ENCODE data around the gene DOC2A. TPM values are rescaled to one million over a fixed set of nuclear protein-coding genes. Genes with fewer than 3 reads are reported as not detected.

The DOC2A gene
- 10 to 100 TPM in 1 of 2 donors, 1 to 10 TPM in 1; 7.6 to 14.8 TPM for total RNA-seq
- 10 to 100 TPM; 60.4 to 61.6 TPM for polyA plus RNA-seq (ENCODE audit: insufficient read length in 2 of 2)
- long read RNA-seq, donor 1, partial matches to known transcripts = 11 of 15 reads
- long read RNA-seq, donor 1, other reads (novel, unspliced or antisense) = 0 of 15 reads
- long read RNA-seq, donor 2 = 0 reads
- long read RNA-seq, donor 3 = 0 reads
- long read RNA-seq, donor 4, partial matches to known transcripts = 0 of 1 reads
- long read RNA-seq, donor 4, other reads (novel, unspliced or antisense) = 0 of 1 reads

DNA sequence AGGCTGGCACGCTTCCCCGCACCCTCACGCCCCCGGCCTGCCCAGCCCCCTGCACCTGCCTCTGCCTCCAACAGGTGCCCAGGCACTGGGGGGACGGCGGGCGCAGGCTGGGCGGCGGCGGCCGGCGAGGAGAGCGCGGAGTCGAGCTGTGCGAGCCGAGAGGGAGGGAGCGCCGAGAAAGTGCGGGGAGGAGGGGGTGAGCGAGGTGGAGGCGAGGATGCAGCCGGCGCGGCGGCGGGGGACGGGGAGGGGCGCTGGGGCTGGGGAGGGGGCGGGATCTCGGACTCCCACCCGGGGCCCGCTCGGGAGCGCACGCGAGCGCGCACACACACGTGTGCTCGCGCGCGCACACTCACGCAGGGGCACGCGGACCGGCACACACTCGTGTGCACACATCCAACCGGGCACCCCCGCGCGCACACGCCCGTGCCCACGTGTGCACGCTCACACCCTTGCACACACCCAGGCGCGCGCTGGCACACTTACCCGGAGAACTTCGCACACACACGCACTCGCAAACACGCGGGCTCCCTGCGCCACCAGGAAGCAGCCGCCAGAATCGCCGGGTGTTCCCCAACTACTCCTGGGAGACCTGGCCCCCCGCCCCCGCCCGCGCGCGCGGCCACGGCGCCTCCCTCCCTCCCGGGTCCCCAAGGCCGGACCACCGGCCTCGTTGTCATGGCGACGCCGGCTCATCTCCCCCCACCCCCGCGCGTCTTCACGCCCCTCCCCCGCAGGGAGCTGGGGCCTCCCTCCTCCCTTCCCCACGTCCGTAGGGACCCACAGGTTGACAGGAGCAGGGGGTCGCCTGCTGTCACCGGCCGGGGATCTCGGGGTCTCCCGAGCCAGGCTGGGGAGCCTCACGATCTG, at the start of gene DOC2A:
Gene DOC2A (minus strand): TSS at position 184 of the 870 bp plus-strand sequence. CDS start 805 bp downstream, outside the sequence.
- under 1% methylated on average over 72 of the region's 99 CpGs for WGBS (ENCODE audit: insufficient coverage)

DNA sequence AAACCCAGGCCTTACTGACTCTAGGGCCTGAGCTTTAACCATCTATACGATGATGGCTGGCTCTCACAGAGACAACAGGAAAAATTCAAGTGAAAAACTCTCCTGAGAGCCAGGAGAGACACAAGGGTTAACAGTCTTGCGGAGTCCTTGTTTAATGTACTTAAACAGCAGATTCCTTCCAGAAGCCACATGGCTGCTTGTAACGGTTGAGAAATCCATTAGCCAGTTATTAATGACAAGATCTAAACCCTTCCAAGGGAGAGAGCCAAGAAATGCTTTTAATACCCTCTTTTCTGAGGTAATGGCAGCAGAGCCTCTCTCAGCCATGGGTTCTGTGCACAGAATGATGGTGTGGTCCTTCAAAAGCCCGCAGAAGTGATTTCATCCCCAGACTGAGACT, 49.5 kb upstream of the DOC2A start:
- Histone ChIP-seq H3K27ac (ENCODE audit: low read depth, low read length) (no peak overlapping the region), H3K4me1 (ENCODE audit: control insufficient read depth, insufficient read depth, low read length) (peaks cover 19% of the 10 kb centered on the region), H3K36me3 (ENCODE audit: control insufficient read depth, insufficient read depth, low read length) (peaks cover 28% of the 10 kb centered on the region), H3K9me3 (ENCODE audit: control insufficient read depth, insufficient read depth, low read length) (no peaks in the 10 kb centered on the region), H3K4me3 (ENCODE audit: low read depth, low read length) (no peak overlapping the region), H3K27me3 (ENCODE audit: control insufficient read depth, insufficient read depth, low read length) (no peaks in the 10 kb centered on the region)
- DNase-seq (ENCODE audit: low read depth in 4 of 6, low spot score in 6 of 6) = peak in 1 of 6 donors; percentile 46
- WGBS (ENCODE audit: insufficient coverage) = 65% methylated on average over 3 of the region's 4 CpGs

More for the DNA sequence above, at the start of gene DOC2A:
- Histone ChIP-seq H3K9me3 (ENCODE audit: control insufficient read depth, insufficient read depth, low read length) (no peaks in the 10 kb centered on the region), H3K27me3 (ENCODE audit: control insufficient read depth, insufficient read depth, low read length) (peaks cover 15% of the 10 kb centered on the region), H3K4me1 (ENCODE audit: control insufficient read depth, insufficient read depth, low read length) (peaks cover 26% of the 10 kb centered on the region), H3K4me3 (ENCODE audit: low read depth, low read length) (peak within 1 kb of the TSS; percentile 41), H3K36me3 (ENCODE audit: control insufficient read depth, insufficient read depth, low read length) (peaks cover 29% of the 10 kb centered on the region), H3K27ac (ENCODE audit: low read depth, low read length) (no peak within 1 kb of the TSS)
- DNase-seq (ENCODE audit: low read depth in 4 of 6, low spot score in 6 of 6) = peak in 4 of 6 donors; percentile 35 to 92 (median 60)

DNA sequence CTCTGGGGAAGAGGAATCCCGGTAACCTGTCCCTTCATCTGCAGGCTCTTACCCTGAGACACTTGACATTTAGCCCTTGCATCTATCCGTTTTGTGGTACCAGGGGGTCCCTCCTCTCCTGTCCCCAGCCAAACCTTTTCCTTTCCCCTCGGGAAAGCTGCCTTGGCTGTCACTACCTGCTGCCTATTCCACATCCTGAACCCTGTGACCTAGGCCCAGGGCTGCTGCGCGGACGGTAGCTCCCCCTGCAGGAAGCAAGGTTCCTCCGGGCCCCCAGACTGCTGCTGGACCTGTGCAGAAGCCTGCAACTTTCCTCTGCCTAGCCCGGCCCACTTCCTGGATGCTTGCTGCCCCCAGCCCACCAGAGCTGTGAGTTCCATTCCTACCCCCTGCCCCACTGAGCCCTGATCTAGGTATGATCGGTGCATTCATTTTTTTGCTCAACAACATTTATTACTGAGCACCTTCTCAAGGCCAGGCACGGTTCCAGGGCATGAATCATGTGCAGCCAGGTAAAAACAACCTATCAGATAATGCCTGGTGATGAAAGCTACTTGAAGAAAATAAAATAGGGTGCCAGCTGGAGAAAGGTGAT, 44.2 kb upstream of the DOC2A start:
- Histone ChIP-seq H3K4me3 (ENCODE audit: low read depth, low read length) (no peak overlapping the region), H3K27ac (ENCODE audit: low read depth, low read length) (no peak overlapping the region), H3K4me1 (ENCODE audit: control insufficient read depth, insufficient read depth, low read length) (peaks cover 39% of the 10 kb centered on the region), H3K27me3 (ENCODE audit: control insufficient read depth, insufficient read depth, low read length) (no peaks in the 10 kb centered on the region), H3K9me3 (ENCODE audit: control insufficient read depth, insufficient read depth, low read length) (no peaks in the 10 kb centered on the region), H3K36me3 (ENCODE audit: control insufficient read depth, insufficient read depth, low read length) (peaks cover 25% of the 10 kb centered on the region)
- DNase-seq (ENCODE audit: low read depth in 4 of 6, low spot score in 6 of 6) = no peak
- WGBS (ENCODE audit: insufficient coverage) = 27% methylated on average over 9 of the region's 10 CpGs

DNA sequence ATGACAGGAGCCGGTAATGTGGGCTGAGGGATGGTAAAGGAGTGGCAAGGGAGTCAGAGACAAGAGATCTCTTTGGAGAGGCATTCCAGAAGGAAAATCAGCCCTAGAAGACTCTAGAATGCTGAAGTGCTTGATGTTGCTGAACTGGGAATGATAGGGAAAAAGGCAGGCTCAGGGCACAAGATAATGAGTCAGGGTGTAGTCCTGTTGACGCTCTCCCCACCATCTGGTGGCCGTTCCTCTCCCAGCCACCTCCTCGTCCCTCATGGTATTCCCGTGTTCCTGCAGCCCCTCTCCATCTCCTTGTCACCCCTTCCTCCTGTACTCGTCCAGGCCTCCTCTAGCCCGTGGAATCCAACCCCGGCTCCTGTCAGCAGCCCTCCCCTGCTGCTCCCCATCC, 43.6 kb upstream of the DOC2A start:
- DNase-seq (ENCODE audit: low read depth in 4 of 6, low spot score in 6 of 6) = no peak
- Histone ChIP-seq H3K27ac (ENCODE audit: low read depth, low read length) (no peak overlapping the region), H3K9me3 (ENCODE audit: control insufficient read depth, insufficient read depth, low read length) (no peaks in the 10 kb centered on the region), H3K4me1 (ENCODE audit: control insufficient read depth, insufficient read depth, low read length) (peaks cover 44% of the 10 kb centered on the region), H3K36me3 (ENCODE audit: control insufficient read depth, insufficient read depth, low read length) (peaks cover 19% of the 10 kb centered on the region), H3K27me3 (ENCODE audit: control insufficient read depth, insufficient read depth, low read length) (no peaks in the 10 kb centered on the region), H3K4me3 (ENCODE audit: low read depth, low read length) (no peak overlapping the region)
- 49% methylated on average over 5 of the region's 8 CpGs for WGBS (ENCODE audit: insufficient coverage)

DNA sequence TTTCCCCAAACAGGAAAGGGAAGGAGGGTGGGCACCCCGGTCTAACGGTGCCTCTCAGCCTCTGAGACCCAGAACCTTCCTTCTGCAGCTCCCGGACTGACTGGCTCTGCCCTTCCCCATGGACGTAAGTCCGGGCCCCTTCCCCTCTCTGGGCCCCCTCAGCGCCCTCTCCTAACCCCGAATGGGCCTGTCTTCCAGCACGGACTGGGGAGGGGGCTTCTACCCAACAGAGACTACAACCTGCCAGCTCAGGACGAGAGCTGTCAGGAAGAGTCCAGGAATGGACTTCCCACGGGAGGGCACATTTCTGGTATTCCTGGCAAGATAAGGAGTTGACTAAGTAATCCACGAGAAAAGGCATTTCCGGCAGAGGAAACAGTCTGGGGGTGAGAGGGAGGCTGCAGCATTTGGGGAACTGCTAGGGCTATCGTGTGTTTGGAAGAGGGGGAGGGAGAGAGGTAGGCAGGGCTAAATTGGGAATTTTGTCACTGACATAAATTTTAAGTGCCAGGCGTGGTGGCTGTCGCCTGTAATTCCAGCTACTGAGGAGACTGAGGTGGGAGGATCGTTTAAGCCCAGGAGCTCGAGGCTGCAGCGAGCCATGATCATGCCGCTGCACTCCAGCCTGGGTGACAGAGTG, 42.7 kb upstream of the DOC2A start:
- H3K4me1 ChIP-seq (ENCODE audit: control insufficient read depth, insufficient read depth, low read length) = peaks cover 47% of the 10 kb centered on the region
- no peaks in the 10 kb centered on the region for H3K9me3 ChIP-seq (ENCODE audit: control insufficient read depth, insufficient read depth, low read length)
- H3K36me3 ChIP-seq (ENCODE audit: control insufficient read depth, insufficient read depth, low read length) = peaks cover 13% of the 10 kb centered on the region
- WGBS (ENCODE audit: insufficient coverage) = 9% methylated on average over 15 of the region's 19 CpGs
- peak overlapping the region; percentile 83 for H3K4me3 ChIP-seq (ENCODE audit: low read depth, low read length)
- DNase-seq (ENCODE audit: low read depth in 4 of 6, low spot score in 6 of 6) = no peak
- no peaks in the 10 kb centered on the region for H3K27me3 ChIP-seq (ENCODE audit: control insufficient read depth, insufficient read depth, low read length)
- peak overlapping the region; percentile 33 for H3K27ac ChIP-seq (ENCODE audit: low read depth, low read length)

DNA sequence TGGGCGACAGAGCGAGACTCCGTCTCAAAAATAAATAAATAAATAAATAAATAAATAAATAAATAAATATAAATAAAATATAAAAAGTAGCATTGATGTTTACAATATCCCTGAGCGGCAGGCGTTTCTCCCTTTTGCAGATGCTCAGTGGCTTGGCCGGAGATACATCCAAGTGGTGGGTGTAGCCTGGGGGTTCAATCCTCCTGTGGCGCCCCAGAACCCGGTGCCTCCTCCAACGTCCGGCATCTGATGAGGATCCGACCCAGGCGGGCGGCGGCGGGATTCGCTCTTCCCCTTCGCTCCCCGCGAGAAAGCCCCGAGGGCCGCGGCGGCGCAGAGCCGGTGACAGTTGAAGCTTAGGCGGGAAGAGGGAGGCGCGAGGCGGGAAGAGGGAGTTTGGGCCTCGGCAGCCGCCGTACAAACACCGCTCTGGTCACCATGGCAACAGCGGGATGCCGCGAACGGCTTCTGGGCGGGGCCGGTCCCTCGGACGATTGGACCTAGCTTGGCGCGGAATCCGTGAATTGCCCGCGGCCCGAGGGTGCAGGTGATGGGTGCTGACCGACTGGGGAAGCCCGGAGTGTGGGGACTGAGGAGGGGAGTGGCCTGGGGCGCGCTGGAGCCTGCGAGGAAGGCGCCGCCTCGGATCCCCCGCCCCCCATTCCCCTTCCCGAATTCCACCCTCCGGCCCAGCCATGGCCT, 42.0 kb upstream of the DOC2A start:
- H3K27ac ChIP-seq (ENCODE audit: low read depth, low read length) = peak overlapping the region; percentile 33
- peak overlapping the region; percentile 83 for H3K4me3 ChIP-seq (ENCODE audit: low read depth, low read length)
- no peaks in the 10 kb centered on the region for H3K9me3 ChIP-seq (ENCODE audit: control insufficient read depth, insufficient read depth, low read length)
- H3K36me3 ChIP-seq (ENCODE audit: control insufficient read depth, insufficient read depth, low read length) = peaks cover 13% of the 10 kb centered on the region
- WGBS (ENCODE audit: insufficient coverage) = under 1% methylated on average over 43 of the region's 58 CpGs
- H3K27me3 ChIP-seq (ENCODE audit: control insufficient read depth, insufficient read depth, low read length) = no peaks in the 10 kb centered on the region
- DNase-seq (ENCODE audit: low read depth in 4 of 6, low spot score in 6 of 6) = peak in 5 of 6 donors; percentile 71 to 97 (median 86)
- peaks cover 47% of the 10 kb centered on the region for H3K4me1 ChIP-seq (ENCODE audit: control insufficient read depth, insufficient read depth, low read length)

DNA sequence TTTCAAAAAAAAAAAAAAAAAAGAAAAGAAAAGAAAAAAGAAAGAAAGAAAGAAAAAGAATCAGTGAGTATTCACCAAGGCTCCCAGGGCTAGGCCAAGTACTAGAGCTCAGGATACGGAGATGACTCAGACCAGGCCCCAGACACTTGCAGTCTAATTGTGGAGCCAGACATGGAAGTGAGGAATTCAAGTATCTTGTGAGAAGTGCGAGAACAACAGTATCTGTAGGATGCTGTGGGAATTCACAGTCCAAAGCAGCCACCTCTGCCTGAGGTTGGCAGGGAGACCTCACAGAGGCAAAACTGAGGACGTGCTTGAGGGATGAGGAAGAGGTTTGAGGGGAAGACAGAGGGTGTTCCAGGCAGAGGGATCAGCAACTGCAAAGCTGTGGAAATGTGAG, 40.7 kb upstream of the DOC2A start:
- Histone ChIP-seq H3K9me3 (ENCODE audit: control insufficient read depth, insufficient read depth, low read length) (no peaks in the 10 kb centered on the region), H3K27me3 (ENCODE audit: control insufficient read depth, insufficient read depth, low read length) (no peaks in the 10 kb centered on the region), H3K4me3 (ENCODE audit: low read depth, low read length) (no peak overlapping the region), H3K27ac (ENCODE audit: low read depth, low read length) (no peak overlapping the region), H3K36me3 (ENCODE audit: control insufficient read depth, insufficient read depth, low read length) (peaks cover 13% of the 10 kb centered on the region), H3K4me1 (ENCODE audit: control insufficient read depth, insufficient read depth, low read length) (peaks cover 47% of the 10 kb centered on the region)
- WGBS (ENCODE audit: insufficient coverage) = 85% methylated on average over 3 of the region's 3 CpGs
- no peak for DNase-seq (ENCODE audit: low read depth in 4 of 6, low spot score in 6 of 6)

DNA sequence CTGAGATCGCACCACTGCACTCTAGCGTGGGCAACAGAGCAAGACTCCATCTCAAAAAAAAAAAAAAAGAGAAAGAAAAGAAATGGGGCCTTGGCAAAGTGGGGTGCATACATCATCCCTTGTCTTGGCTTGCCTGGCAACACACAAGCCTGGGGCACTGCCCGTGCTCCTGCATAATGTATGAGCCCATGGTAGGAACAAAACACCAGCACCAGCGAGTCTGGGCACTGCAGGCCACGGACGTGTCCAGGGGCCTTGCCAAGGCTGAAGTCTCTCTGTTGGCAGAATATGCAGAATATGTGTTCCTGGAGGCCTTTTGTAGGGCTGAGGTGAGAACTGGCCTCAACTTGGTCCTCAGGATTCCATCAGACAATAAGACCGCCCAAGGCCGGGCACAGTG, 39.0 kb upstream of the DOC2A start:
- 39% methylated on average over 6 of the region's 8 CpGs for WGBS (ENCODE audit: insufficient coverage)
- Histone ChIP-seq H3K27ac (ENCODE audit: low read depth, low read length) (peak overlapping the region; percentile 64), H3K36me3 (ENCODE audit: control insufficient read depth, insufficient read depth, low read length) (peaks cover 3% of the 10 kb centered on the region), H3K27me3 (ENCODE audit: control insufficient read depth, insufficient read depth, low read length) (no peaks in the 10 kb centered on the region), H3K4me1 (ENCODE audit: control insufficient read depth, insufficient read depth, low read length) (peaks cover 44% of the 10 kb centered on the region), H3K4me3 (ENCODE audit: low read depth, low read length) (no peak overlapping the region), H3K9me3 (ENCODE audit: control insufficient read depth, insufficient read depth, low read length) (no peaks in the 10 kb centered on the region)
- peak in 4 of 6 donors; percentile 41 to 92 (median 76) for DNase-seq (ENCODE audit: low read depth in 4 of 6, low spot score in 6 of 6)

DNA sequence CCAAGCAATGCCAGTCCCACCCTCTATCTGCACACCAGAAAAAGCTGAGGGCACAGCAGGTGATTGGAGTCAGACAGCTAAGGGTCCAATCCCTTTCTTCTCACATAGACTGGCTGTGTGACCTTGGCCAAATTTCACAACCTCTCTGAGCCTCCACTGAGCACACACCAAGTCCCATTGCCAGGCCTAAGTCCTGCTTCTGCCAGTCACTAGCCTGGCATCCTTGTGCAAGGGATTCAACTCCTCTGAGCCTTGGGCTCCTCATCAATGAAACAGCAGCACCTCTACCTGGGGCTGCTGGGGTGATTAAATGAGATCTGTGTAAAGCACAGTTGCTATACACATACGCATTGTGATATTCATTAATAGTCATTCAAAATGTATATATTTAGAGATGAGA, 35.8 kb upstream of the DOC2A start:
- H3K27me3 ChIP-seq (ENCODE audit: control insufficient read depth, insufficient read depth, low read length) = no peaks in the 10 kb centered on the region
- H3K9me3 ChIP-seq (ENCODE audit: control insufficient read depth, insufficient read depth, low read length) = no peaks in the 10 kb centered on the region
- peaks cover 18% of the 10 kb centered on the region for H3K4me1 ChIP-seq (ENCODE audit: control insufficient read depth, insufficient read depth, low read length)
- no peak overlapping the region for H3K4me3 ChIP-seq (ENCODE audit: low read depth, low read length)
- no peaks in the 10 kb centered on the region for H3K36me3 ChIP-seq (ENCODE audit: control insufficient read depth, insufficient read depth, low read length)
- no CpG with 5 or more reads among the region's 1 CpG for WGBS (ENCODE audit: insufficient coverage)
- no peak overlapping the region for H3K27ac ChIP-seq (ENCODE audit: low read depth, low read length)
- no peak for DNase-seq (ENCODE audit: low read depth in 4 of 6, low spot score in 6 of 6)

Measured in spinal cord (tissue), 10 donors.